Rectal smooth muscle tissue (tissue), 1 donor: ENCODE results near the gene NIM1K.

ENCODE experiments used
- H3K27ac ChIP-seq: one replicate; pipeline ENCODE4 v1.7.0; 2013; ENCODE audit warnings: low read depth, low read length, inconsistent platforms
- H3K27me3 ChIP-seq: one replicate; pipeline ENCODE4 v1.7.0; 2013; ENCODE audit warnings: low read length; ENCODE audit not compliant: control insufficient read depth, insufficient read depth
- H3K36me3 ChIP-seq: one replicate; pipeline ENCODE4 v1.7.0; 2013; ENCODE audit warnings: low read length; ENCODE audit not compliant: control insufficient read depth, insufficient read depth
- H3K4me1 ChIP-seq: one replicate; pipeline ENCODE4 v1.7.0; 2013; ENCODE audit warnings: low read length; ENCODE audit not compliant: control insufficient read depth, insufficient read depth
- H3K4me3 ChIP-seq: one replicate; pipeline ENCODE4 v1.7.0; 2013; ENCODE audit warnings: low read length
- H3K9ac ChIP-seq: one replicate; pipeline ENCODE4 v1.7.0; 2013; ENCODE audit warnings: low read length

Gene NIM1K

GRCh38 chr5:43274435-43275114 lies 82.5 kb downstream of the NIM1K start:
- no peak overlapping the region for H3K27ac ChIP-seq
- H3K27me3 ChIP-seq = no peaks in the 10 kb centered on the region
- H3K4me3 ChIP-seq = no peak overlapping the region
- H3K36me3 ChIP-seq = no peaks in the 10 kb centered on the region
- H3K9ac ChIP-seq = no peak overlapping the region
- H3K4me1 ChIP-seq = no peaks in the 10 kb centered on the region

DNA sequence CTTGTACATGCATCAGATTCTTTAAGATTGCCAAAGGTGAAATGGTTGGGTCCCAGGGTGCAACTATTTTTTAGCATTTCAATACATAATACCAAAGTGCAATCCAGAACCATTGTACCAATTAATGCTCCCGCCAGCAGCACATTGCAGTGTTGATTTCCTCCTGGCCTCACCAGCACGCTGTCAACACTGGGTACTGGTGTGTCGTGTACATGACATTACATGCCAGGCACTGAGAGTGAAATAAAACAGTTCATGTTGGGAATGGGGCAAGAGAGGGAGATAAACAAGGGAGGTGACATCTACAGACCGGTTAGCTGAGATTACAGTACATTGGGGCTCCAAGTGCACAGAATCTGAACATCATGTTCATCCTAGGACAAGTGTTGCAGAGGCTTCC lies 83.4 kb downstream of the NIM1K start:
- no peak overlapping the region for H3K4me3 ChIP-seq
- H3K4me1 ChIP-seq = no peaks in the 10 kb centered on the region
- no peak overlapping the region for H3K27ac ChIP-seq
- no peaks in the 10 kb centered on the region for H3K36me3 ChIP-seq
- H3K9ac ChIP-seq = no peak overlapping the region
- H3K27me3 ChIP-seq = no peaks in the 10 kb centered on the region

DNA sequence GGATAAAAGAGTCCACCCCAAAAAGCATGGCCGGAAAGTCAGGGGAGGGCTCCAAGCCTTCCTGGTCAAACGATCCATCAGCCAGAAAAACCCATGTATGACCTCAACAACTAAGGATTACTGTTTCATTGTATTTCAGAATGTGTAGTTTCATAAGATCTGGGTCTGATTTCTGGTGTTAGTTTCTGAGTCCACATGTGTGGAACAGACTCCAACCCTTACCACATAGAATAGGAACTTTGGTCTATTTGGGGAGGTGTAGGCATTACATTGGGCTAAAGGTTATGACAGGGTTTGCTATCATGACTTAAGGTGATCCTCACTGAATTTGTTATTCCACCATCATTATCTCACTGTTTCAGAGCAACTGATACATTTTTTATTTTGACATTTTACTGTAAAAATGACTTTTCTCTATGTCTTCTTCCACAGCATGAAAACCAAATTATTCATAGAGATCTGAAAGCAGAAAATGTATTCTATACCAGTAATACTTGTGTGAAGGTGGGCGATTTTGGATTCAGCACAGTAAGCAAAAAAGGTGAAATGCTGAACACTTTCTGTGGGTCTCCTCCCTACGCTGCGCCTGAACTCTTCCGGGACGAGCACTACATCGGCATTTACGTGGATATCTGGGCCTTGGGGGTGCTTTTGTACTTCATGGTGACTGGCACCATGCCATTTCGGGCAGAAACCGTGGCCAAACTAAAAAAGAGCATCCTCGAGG lies 87.7 kb downstream of the NIM1K start:
- H3K27me3 ChIP-seq = no peaks in the 10 kb centered on the region
- H3K9ac ChIP-seq = no peak overlapping the region
- no peaks in the 10 kb centered on the region for H3K36me3 ChIP-seq
- no peak overlapping the region for H3K4me3 ChIP-seq
- H3K27ac ChIP-seq = no peak overlapping the region
- H3K4me1 ChIP-seq = no peaks in the 10 kb centered on the region

DNA sequence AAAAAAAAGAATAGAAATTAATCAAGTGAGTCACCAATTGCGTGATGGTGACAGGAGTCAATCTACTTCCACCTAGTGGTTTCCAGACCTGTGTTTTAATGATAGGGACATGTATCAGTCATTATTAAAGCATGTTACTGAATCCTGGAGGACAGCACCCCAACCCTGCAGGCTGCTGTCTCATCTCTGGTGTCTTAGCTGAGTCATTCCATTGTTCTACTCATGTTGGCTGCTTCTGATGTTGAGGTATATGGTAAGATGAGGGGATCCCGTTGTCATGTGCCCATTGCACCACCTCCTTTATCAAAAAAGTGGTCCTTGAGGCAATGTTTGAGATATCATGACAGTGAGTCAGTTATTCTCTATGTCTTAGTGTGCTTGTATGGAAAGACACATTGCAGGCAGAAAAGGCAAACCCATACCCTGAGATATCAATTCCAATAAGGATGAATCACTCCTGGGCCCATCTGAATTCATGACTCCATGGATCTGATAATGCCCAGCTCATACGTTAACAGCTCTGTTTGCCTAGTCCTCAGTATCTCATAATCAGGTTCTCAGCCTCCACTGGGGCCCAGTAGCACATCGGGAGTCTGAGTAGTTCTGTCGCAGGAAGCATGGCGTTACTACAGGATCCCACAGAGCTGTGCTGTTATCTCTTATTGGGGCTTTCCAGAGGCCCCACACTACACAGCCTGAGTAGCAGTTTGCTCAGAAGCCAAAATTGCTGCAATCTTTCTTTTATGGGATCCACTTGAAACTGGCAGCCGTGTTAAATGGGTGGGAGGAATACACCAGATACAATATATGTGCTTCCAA lies 90.0 kb downstream of the NIM1K start:
- H3K36me3 ChIP-seq = no peaks in the 10 kb centered on the region
- H3K27ac ChIP-seq = no peak overlapping the region
- no peak overlapping the region for H3K9ac ChIP-seq
- H3K4me3 ChIP-seq = no peak overlapping the region
- no peaks in the 10 kb centered on the region for H3K27me3 ChIP-seq
- H3K4me1 ChIP-seq = no peaks in the 10 kb centered on the region

GRCh38 chr5:43286623-43287022 lies 94.6 kb downstream of the NIM1K start:
- no peak overlapping the region for H3K9ac ChIP-seq
- no peaks in the 10 kb centered on the region for H3K4me1 ChIP-seq
- no peak overlapping the region for H3K4me3 ChIP-seq
- no peaks in the 10 kb centered on the region for H3K36me3 ChIP-seq
- H3K27ac ChIP-seq = no peak overlapping the region
- no peaks in the 10 kb centered on the region for H3K27me3 ChIP-seq

- Histone ChIP-seq H3K9ac (no peak overlapping the region), H3K4me1 (no peaks in the 10 kb centered on the region), H3K4me3 (no peak overlapping the region), H3K36me3 (no peaks in the 10 kb centered on the region), H3K27me3 (no peaks in the 10 kb centered on the region), H3K27ac (no peak overlapping the region)
Measured at GRCh38 chr5:43287493-43287892, 95.5 kb downstream of the NIM1K start.

DNA sequence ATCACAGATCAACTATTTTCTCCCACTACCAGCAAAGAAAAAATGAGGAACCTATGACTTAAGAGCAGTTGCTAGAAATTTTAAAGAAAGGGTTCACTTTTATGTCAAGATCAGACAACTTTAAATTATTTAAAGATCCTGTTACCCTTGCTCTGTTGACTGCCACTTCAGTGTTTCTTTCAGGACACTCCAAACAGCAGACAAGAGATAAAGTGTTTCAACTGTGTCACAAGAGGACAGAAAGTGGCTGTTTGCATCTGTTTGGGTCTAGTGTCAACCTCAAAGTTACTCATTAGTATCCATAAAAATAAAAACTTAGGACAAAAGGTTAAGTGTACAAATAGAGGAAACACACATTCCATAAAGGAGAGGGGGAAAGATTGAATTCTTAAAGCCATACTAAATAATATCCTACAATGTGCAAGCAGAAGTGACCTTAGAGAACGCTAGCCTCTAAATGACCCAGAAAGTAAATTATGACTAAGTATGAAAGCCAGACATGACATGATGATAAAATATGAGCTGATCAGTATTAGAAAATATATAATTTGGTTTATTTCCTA lies 96.3 kb downstream of the NIM1K start:
- Histone ChIP-seq H3K27me3 (no peaks in the 10 kb centered on the region), H3K9ac (no peak overlapping the region), H3K36me3 (no peaks in the 10 kb centered on the region), H3K27ac (no peak overlapping the region), H3K4me1 (no peaks in the 10 kb centered on the region), H3K4me3 (no peak overlapping the region)

- no peaks in the 10 kb centered on the region for H3K4me1 ChIP-seq
- H3K9ac ChIP-seq = no peak overlapping the region
- H3K4me3 ChIP-seq = no peak overlapping the region
- H3K27me3 ChIP-seq = no peaks in the 10 kb centered on the region
- H3K36me3 ChIP-seq = peaks cover 5% of the 10 kb centered on the region
- H3K27ac ChIP-seq = no peak overlapping the region
Measured at GRCh38 chr5:43290726-43291125, 98.7 kb downstream of the NIM1K start.

DNA sequence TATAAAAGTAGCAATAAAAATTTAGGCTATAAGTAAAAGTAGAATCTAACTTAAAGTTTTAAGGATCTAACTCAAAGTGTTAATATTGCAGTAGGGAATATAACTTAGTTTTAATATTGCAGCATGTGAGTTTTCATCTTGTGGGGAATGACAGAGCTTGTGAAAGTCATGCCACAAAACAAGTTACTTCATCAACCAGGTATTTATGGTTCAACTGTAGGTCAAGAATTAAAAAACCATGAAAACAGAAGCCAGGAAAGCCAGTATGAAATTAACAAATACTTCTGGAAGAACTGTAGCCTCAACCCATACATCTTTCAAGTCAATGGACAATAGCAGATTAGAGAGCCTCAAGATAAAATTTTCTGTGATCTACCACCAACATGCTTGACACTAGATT lies 102.2 kb downstream of the NIM1K start:
- Histone ChIP-seq H3K9ac (no peak overlapping the region), H3K27ac (no peak overlapping the region), H3K4me3 (no peak overlapping the region), H3K36me3 (peaks cover 7% of the 10 kb centered on the region), H3K27me3 (no peaks in the 10 kb centered on the region), H3K4me1 (no peaks in the 10 kb centered on the region)

- Histone ChIP-seq H3K4me1 (no peaks in the 10 kb centered on the region), H3K27me3 (no peaks in the 10 kb centered on the region), H3K27ac (no peak overlapping the region), H3K36me3 (peaks cover 7% of the 10 kb centered on the region), H3K9ac (no peak overlapping the region), H3K4me3 (no peak overlapping the region)
Measured at GRCh38 chr5:43295202-43295601, 103.2 kb downstream of the NIM1K start.

DNA sequence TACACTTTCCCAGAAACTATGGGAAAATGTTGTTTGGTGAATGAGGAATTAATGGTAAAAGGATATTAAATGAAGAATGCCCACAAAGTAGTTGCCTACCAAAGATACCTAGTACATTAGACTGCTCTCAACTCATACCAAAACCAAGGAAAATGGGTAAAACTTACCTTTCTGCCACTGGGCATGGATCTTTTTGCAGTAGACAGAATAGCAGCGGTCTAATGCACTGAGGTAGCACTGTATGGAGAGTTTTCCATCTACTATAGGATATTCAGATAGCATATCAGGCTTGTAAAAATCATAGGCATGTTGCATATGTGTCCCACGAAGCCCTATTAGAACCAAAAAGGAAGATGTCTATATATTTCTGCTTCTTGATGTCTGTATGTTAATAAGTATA lies 104.8 kb downstream of the NIM1K start:
- no peaks in the 10 kb centered on the region for H3K27me3 ChIP-seq
- no peak overlapping the region for H3K4me3 ChIP-seq
- no peak overlapping the region for H3K9ac ChIP-seq
- H3K4me1 ChIP-seq = no peaks in the 10 kb centered on the region
- no peak overlapping the region for H3K27ac ChIP-seq
- peaks cover 7% of the 10 kb centered on the region for H3K36me3 ChIP-seq

DNA sequence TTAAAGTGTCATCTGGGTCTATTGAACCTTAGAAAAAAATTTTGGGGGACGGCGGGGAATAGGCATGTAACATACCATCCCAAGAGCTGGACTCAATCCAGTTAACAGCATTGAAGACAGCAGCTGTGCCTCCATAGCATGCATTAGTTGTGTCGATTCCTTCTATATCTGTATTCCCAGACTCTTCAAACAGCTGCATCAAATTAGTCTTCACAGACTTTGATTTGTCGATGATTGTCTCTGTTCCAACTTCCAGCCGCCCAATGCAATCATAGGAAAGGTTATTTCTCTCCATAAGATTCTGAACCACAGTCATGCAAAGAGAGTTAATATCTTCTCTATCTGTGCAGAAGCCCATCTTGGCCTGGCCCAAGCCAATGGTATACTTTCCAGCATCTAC lies 106.4 kb downstream of the NIM1K start:
- Histone ChIP-seq H3K27me3 (no peaks in the 10 kb centered on the region), H3K4me1 (no peaks in the 10 kb centered on the region), H3K36me3 (peaks cover 7% of the 10 kb centered on the region), H3K27ac (no peak overlapping the region), H3K4me3 (no peak overlapping the region), H3K9ac (no peak overlapping the region)
